Upper lobe of left lung (tissue), 6 donors: ENCODE measurements around the gene SLC4A3. TPM values are rescaled to one million over a fixed set of nuclear protein-coding genes. Genes with fewer than 3 reads are reported as not detected.

ENCODE experiments used
- ATAC-seq, 2 donors: fragments of 200-7000 bp; cut with Tn5 transposase; one replicate each; pipeline ENCODE4 v1.9.1; 2022; ENCODE audit warnings: mild to moderate bottlenecking in 2 of 2, moderate library complexity in 2 of 2; ENCODE audit not compliant: low FRiP score in 2 of 2
- DNase-seq, 2 donors: peaks; one replicate each; pipeline ENCODE4 v3.0.0-alpha.2; 2019 to 2020
- H3K27ac ChIP-seq, 4 donors: fragments of 200-600 bp; sonication (generic); one replicate each; pipeline ENCODE4 v1.5.1; 2016 to 2019
- H3K27me3 ChIP-seq, 4 donors: fragments of 200-600 bp; sonication (generic); one replicate each; pipeline ENCODE4 v1.5.1; 2017 to 2019
- H3K36me3 ChIP-seq, 4 donors: fragments of 200-600 bp; sonication (generic); one replicate each; pipeline ENCODE4 v1.5.1; 2016 to 2019
- H3K4me1 ChIP-seq, 4 donors: fragments of 200-600 bp; sonication (generic); one replicate each; pipeline ENCODE4 v1.5.1; 2018 to 2019
- H3K4me3 ChIP-seq, 4 donors: fragments of 200-600 bp; sonication (generic); one replicate each; pipeline ENCODE4 v1.5.1; 2017 to 2019; ENCODE audit warnings: mild to moderate bottlenecking in 2 of 4, moderate library complexity in 1 of 4
- H3K9me3 ChIP-seq, 4 donors: fragments of 200-600 bp; sonication (generic); one replicate each; pipeline ENCODE4 v1.5.1; 2018 to 2019
- CTCF ChIP-seq, 6 experiments: fragments of 450-650 bp in 4 of 6; fragments of 200-600 bp in 2 of 6; sonication (generic) in 2 of 6; IDR thresholded peaks; one replicate each; pipeline ENCODE4 v1.5.1; 2016 to 2019; ENCODE audit warnings: antibody characterized with exemption in 6 of 6
- EP300 ChIP-seq, 4 donors: sonication (generic); formaldehyde crosslinking; IDR thresholded peaks; one replicate each; pipeline ENCODE4 v1.5.1; 2017; ENCODE audit warnings: antibody characterized with exemption in 4 of 4, control low read depth in 2 of 4
- POLR2A ChIP-seq, 4 donors: fragments of 450-650 bp; IDR thresholded peaks; one replicate each; pipeline ENCODE4 v1.5.1; 2016 to 2017; ENCODE audit warnings: antibody characterized with exemption in 4 of 4, mild to moderate bottlenecking in 2 of 4
- POLR2AphosphoS5 ChIP-seq, 2 donors: sonication (generic); formaldehyde crosslinking; IDR thresholded peaks; one replicate each; pipeline ENCODE4 v1.5.1; 2017; ENCODE audit warnings: antibody characterized with exemption in 2 of 2
- WGBS, 2 donors: methylation state at CpG; one replicate each; pipeline ENCODE4 v1.1.5; 2017 to 2018; 5-methylcytosine and 5-hydroxymethylcytosine counted together
- total RNA-seq, 6 donors: library from RNA; depleted of rRNA in 4 of 6; stranded (reverse); fragments of >200 nt in 4 of 6; gene quantifications; one replicate each; pipeline versions ENCODE4 v1.1.0 to v1.2.1, GENCODE V29; 2016 to 2021
- donor health status: DM: no; HTN: no; CAD: no; lungs with moderate emphysema.
- donor health status: DM: no; HTN: yes; CAD: no; lungs with severe emphysema.

Gene SLC4A3
- total RNA-seq, 6 donors from 2014 or later = 0.30 to 14.7 (median 2.1) TPM

- WGBS, 2 donors = 86 to 91% methylated on average over 1 of the region's 1 CpG
- peaks cover 0 to 10% (median 0%) of the 10 kb centered on the region in 4 donors for H3K9me3 ChIP-seq
- no peaks in the 10 kb centered on the region for H3K4me1 ChIP-seq
- DNase-seq (no peak), ATAC-seq (no peak)
- TF ChIP-seq POLR2AphosphoS5 (IDR thresholded peaks at IDR 0.05) = no peak
- H3K36me3 ChIP-seq = no peaks in the 10 kb centered on the region
- H3K27ac ChIP-seq = no peak overlapping the region
- no peak overlapping the region for H3K4me3 ChIP-seq
- no peaks in the 10 kb centered on the region for H3K27me3 ChIP-seq
Measured at GRCh38 chr2:219661955-219662395, 34.5 kb downstream of the SLC4A3 start.

- H3K27me3 ChIP-seq = no peaks in the 10 kb centered on the region
- ATAC-seq = no peak
- TF ChIP-seq EP300 (IDR thresholded peaks at IDR 0.05) (no peak), CTCF (IDR thresholded peaks at IDR 0.05) (no peak), POLR2A (IDR thresholded peaks at IDR 0.05) (no peak), POLR2AphosphoS5 (IDR thresholded peaks at IDR 0.05) (no peak)
- no peak overlapping the region for H3K27ac ChIP-seq
- DNase-seq = no peak
- peaks cover 0 to 10% (median 0%) of the 10 kb centered on the region in 4 donors for H3K9me3 ChIP-seq
- H3K36me3 ChIP-seq = no peaks in the 10 kb centered on the region
- H3K4me3 ChIP-seq = no peak overlapping the region
- H3K4me1 ChIP-seq = no peaks in the 10 kb centered on the region
Measured at GRCh38 chr2:219662566-219662965, 35.1 kb downstream of the SLC4A3 start.

GRCh38 chr2:219663116-219663762, 35.8 kb downstream of the SLC4A3 start:
- no peak overlapping the region for H3K4me3 ChIP-seq
- H3K4me1 ChIP-seq = no peaks in the 10 kb centered on the region
- TF ChIP-seq CTCF (IDR thresholded peaks at IDR 0.05) = no peak
- no peak for TF ChIP-seq POLR2AphosphoS5 (IDR thresholded peaks at IDR 0.05)
- no peak for TF ChIP-seq EP300 (IDR thresholded peaks at IDR 0.05)
- TF ChIP-seq POLR2A (IDR thresholded peaks at IDR 0.05) = no peak
- WGBS, 2 donors = 83% methylated on average over 11 of the region's 11 CpGs
- no peak overlapping the region for H3K27ac ChIP-seq
- no peak for ATAC-seq
- no peaks in the 10 kb centered on the region for H3K36me3 ChIP-seq
- no peaks in the 10 kb centered on the region for H3K27me3 ChIP-seq
- no peak for DNase-seq
- peaks cover 0 to 10% (median 0%) of the 10 kb centered on the region in 4 donors for H3K9me3 ChIP-seq

- Histone ChIP-seq H3K4me1 (no peaks in the 10 kb centered on the region), H3K9me3 (peaks cover 0 to 10% (median 0%) of the 10 kb centered on the region in 4 donors), H3K27me3 (no peaks in the 10 kb centered on the region), H3K4me3 (no peak overlapping the region), H3K36me3 (no peaks in the 10 kb centered on the region), H3K27ac (no peak overlapping the region)
- DNase-seq (no peak), ATAC-seq (no peak)
- TF ChIP-seq POLR2AphosphoS5 (IDR thresholded peaks at IDR 0.05) (no peak), CTCF (IDR thresholded peaks at IDR 0.05) (no peak), EP300 (IDR thresholded peaks at IDR 0.05) (no peak), POLR2A (IDR thresholded peaks at IDR 0.05) (no peak)
- 88 to 94% methylated on average over 5 of the region's 5 CpGs for WGBS, 2 donors
Measured at GRCh38 chr2:219664041-219664440, 36.6 kb downstream of the SLC4A3 start.

- H3K27me3 ChIP-seq = no peaks in the 10 kb centered on the region
- no peaks in the 10 kb centered on the region for H3K4me1 ChIP-seq
- no peaks in the 10 kb centered on the region for H3K36me3 ChIP-seq
- H3K9me3 ChIP-seq = peaks cover 0 to 10% (median 0%) of the 10 kb centered on the region in 4 donors
- no peak overlapping the region for H3K4me3 ChIP-seq
- WGBS, 2 donors = 53 to 57% methylated on average over 4 of the region's 4 CpGs
- ATAC-seq = no peak
- TF ChIP-seq POLR2AphosphoS5 (IDR thresholded peaks at IDR 0.05) (no peak), CTCF (IDR thresholded peaks at IDR 0.05) (no peak), POLR2A (IDR thresholded peaks at IDR 0.05) (no peak), EP300 (IDR thresholded peaks at IDR 0.05) (no peak)
- no peak overlapping the region for H3K27ac ChIP-seq
- DNase-seq = no peak
Measured at GRCh38 chr2:219664944-219665343, 37.5 kb downstream of the SLC4A3 start.
